Thoracic aorta (tissue), 2 donors: ENCODE data around the gene USH2A. TPM values are rescaled to one million over a fixed set of nuclear protein-coding genes. Genes with fewer than 3 reads are reported as not detected.

Experiments
- ATAC-seq: fragments of 150-250 bp; one replicate; pipeline ENCODE4 v1.8.0; 2017; ENCODE audit warnings: low read depth; ENCODE audit not compliant: insufficient number of reproducible peaks, low FRiP score
- DNase-seq: peaks from one replicate; pipeline ENCODE4 v3.0.0-alpha.2; 2020; ENCODE audit warnings: low spot score
- H3K27ac ChIP-seq, 2 donors: fragments of 200-600 bp; sonication (generic); 1 replicate in 1 of 2; 2 replicates in 1 of 2; pipeline ENCODE4 v1.5.1; 2016; ENCODE audit warnings: mild to moderate bottlenecking in 2 of 2, moderate library complexity in 2 of 2
- H3K27me3 ChIP-seq: fragments of 200-600 bp; sonication (generic); replicated peaks from 2 replicates; pipeline ENCODE4 v1.6.0; 2016; ENCODE audit warnings: mild to moderate bottlenecking; ENCODE audit not compliant: insufficient read depth
- H3K36me3 ChIP-seq: fragments of 200-600 bp; sonication (generic); one replicate; pipeline ENCODE4 v1.5.1; 2016
- H3K4me1 ChIP-seq, 2 donors: fragments of 200-600 bp; sonication (generic); 1 replicate in 1 of 2; 2 replicates in 1 of 2; pipeline versions ENCODE4 v1.5.1 to v1.6.0; 2016; ENCODE audit warnings: low read depth in 2 of 2, mild to moderate bottlenecking in 1 of 2; ENCODE audit not compliant: control insufficient read depth in 1 of 2
- H3K4me3 ChIP-seq: fragments of 200-600 bp; sonication (generic); 2 replicates; pipeline ENCODE4 v1.5.1; 2016; ENCODE audit warnings: mild to moderate bottlenecking
- H3K9me3 ChIP-seq: fragments of 200-600 bp; sonication (generic); 2 replicates; pipeline ENCODE4 v1.5.1; 2016
- total RNA-seq, 2 donors: library from RNA; depleted of rRNA; stranded (reverse); fragments of >200 nt; gene quantifications; one replicate each; pipeline versions ENCODE4 v1.1.0 to v1.2.3, GENCODE V29; 2016
- TF ChIP-seq, protein P1 (sequence below): fragments of 200-600 bp; sonication (generic); IDR thresholded peaks from one replicate; pipeline ENCODE4 v1.5.1; 2019; ENCODE audit warnings: antibody characterized with exemption

Gene USH2A
- total RNA-seq, 2 donors from 2014 or later = not detected

GRCh38 chr1:215643592-215644321 is 779.5 kb downstream of the USH2A start:
- no peaks in the 10 kb centered on the region for H3K4me1 ChIP-seq
- H3K27me3 ChIP-seq = no peaks in the 10 kb centered on the region
- no peak overlapping the region for H3K4me3 ChIP-seq
- H3K36me3 ChIP-seq = no peaks in the 10 kb centered on the region
- no peak overlapping the region for H3K27ac ChIP-seq
- no peaks in the 10 kb centered on the region for H3K9me3 ChIP-seq
- TF ChIP-seq, protein P1, sequence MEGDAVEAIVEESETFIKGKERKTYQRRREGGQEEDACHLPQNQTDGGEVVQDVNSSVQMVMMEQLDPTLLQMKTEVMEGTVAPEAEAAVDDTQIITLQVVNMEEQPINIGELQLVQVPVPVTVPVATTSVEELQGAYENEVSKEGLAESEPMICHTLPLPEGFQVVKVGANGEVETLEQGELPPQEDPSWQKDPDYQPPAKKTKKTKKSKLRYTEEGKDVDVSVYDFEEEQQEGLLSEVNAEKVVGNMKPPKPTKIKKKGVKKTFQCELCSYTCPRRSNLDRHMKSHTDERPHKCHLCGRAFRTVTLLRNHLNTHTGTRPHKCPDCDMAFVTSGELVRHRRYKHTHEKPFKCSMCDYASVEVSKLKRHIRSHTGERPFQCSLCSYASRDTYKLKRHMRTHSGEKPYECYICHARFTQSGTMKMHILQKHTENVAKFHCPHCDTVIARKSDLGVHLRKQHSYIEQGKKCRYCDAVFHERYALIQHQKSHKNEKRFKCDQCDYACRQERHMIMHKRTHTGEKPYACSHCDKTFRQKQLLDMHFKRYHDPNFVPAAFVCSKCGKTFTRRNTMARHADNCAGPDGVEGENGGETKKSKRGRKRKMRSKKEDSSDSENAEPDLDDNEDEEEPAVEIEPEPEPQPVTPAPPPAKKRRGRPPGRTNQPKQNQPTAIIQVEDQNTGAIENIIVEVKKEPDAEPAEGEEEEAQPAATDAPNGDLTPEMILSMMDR = no peak
- DNase-seq (no peak), ATAC-seq (no peak)

- TF ChIP-seq, protein P1 = no peak
- Histone ChIP-seq H3K4me1 (peaks cover 0 to 6% of the 10 kb centered on the region in 2 donors), H3K4me3 (no peak overlapping the region), H3K27me3 (no peaks in the 10 kb centered on the region), H3K27ac (no peak overlapping the region), H3K9me3 (no peaks in the 10 kb centered on the region), H3K36me3 (no peaks in the 10 kb centered on the region)
- DNase-seq (no peak), ATAC-seq (no peak)
Measured at GRCh38 chr1:215640429-215641148, 782.7 kb downstream of the USH2A start.

- Histone ChIP-seq H3K27me3 (no peaks in the 10 kb centered on the region), H3K4me1 (peaks cover 0 to 6% of the 10 kb centered on the region in 2 donors), H3K9me3 (no peaks in the 10 kb centered on the region), H3K36me3 (no peaks in the 10 kb centered on the region), H3K27ac (peak overlapping the region in 1 of 2 donors; percentile 45), H3K4me3 (peak overlapping the region; percentile 42)
- TF ChIP-seq, protein P1 = no peak
- ATAC-seq (peak; percentile 71), DNase-seq (peak; percentile 9)
Measured at GRCh38 chr1:215637041-215637573, 786.1 kb downstream of the USH2A start.

GRCh38 chr1:215636258-215636965 is 786.8 kb downstream of the USH2A start:
- H3K27me3 ChIP-seq = no peaks in the 10 kb centered on the region
- H3K4me1 ChIP-seq = peaks cover 0 to 6% of the 10 kb centered on the region in 2 donors
- H3K27ac ChIP-seq = peak overlapping the region in 1 of 2 donors; percentile 45
- ATAC-seq (no peak), DNase-seq (no peak)
- H3K9me3 ChIP-seq = no peaks in the 10 kb centered on the region
- TF ChIP-seq, protein P1 = no peak
- H3K36me3 ChIP-seq = no peaks in the 10 kb centered on the region
- peak overlapping the region; percentile 42 for H3K4me3 ChIP-seq

GRCh38 chr1:215635827-215636226 is 787.4 kb downstream of the USH2A start:
- Histone ChIP-seq H3K27ac (no peak overlapping the region), H3K4me3 (no peak overlapping the region), H3K9me3 (no peaks in the 10 kb centered on the region), H3K27me3 (no peaks in the 10 kb centered on the region), H3K4me1 (peaks cover 0 to 6% of the 10 kb centered on the region in 2 donors), H3K36me3 (no peaks in the 10 kb centered on the region)
- ATAC-seq = no peak
- no peak for DNase-seq
- TF ChIP-seq, protein P1 = no peak
